Measurements from ENCODE around the gene UTP4. TPM values are rescaled to one million over a fixed set of nuclear protein-coding genes. Genes with fewer than 3 reads are reported as not detected.
A peak's percentile ranks its signal among the peaks of the same experiment; 100 is the strongest.

The UTP4 gene
- total RNA-seq, 1 donor from 2014 or later, result 39.3 TPM

- TF ChIP-seq, protein P1, sequence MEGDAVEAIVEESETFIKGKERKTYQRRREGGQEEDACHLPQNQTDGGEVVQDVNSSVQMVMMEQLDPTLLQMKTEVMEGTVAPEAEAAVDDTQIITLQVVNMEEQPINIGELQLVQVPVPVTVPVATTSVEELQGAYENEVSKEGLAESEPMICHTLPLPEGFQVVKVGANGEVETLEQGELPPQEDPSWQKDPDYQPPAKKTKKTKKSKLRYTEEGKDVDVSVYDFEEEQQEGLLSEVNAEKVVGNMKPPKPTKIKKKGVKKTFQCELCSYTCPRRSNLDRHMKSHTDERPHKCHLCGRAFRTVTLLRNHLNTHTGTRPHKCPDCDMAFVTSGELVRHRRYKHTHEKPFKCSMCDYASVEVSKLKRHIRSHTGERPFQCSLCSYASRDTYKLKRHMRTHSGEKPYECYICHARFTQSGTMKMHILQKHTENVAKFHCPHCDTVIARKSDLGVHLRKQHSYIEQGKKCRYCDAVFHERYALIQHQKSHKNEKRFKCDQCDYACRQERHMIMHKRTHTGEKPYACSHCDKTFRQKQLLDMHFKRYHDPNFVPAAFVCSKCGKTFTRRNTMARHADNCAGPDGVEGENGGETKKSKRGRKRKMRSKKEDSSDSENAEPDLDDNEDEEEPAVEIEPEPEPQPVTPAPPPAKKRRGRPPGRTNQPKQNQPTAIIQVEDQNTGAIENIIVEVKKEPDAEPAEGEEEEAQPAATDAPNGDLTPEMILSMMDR (IDR thresholded peaks at IDR 0.05; ENCODE audit: unreplicated experiment), result no peak
- no peak overlapping the region for H3K4me3 Mint-ChIP-seq (ENCODE audit: unreplicated experiment)
- H3K27me3 Mint-ChIP-seq (ENCODE audit: unreplicated experiment), result peaks cover 2% of the 10 kb centered on the region
- no peak for DNase-seq (ENCODE audit: low spot score)
- no peak overlapping the region for H3K27ac Mint-ChIP-seq (ENCODE audit: unreplicated experiment)
- peaks cover 12% of the 10 kb centered on the region for H3K4me1 Mint-ChIP-seq (ENCODE audit: unreplicated experiment)
- no peaks in the 10 kb centered on the region for H3K36me3 Mint-ChIP-seq (ENCODE audit: low read depth, unreplicated experiment)
- no peaks in the 10 kb centered on the region for H3K9me3 Mint-ChIP-seq (ENCODE audit: unreplicated experiment)
Measured at GRCh38 chr16:69095193-69095592, 37.3 kb upstream of the UTP4 start.

DNA sequence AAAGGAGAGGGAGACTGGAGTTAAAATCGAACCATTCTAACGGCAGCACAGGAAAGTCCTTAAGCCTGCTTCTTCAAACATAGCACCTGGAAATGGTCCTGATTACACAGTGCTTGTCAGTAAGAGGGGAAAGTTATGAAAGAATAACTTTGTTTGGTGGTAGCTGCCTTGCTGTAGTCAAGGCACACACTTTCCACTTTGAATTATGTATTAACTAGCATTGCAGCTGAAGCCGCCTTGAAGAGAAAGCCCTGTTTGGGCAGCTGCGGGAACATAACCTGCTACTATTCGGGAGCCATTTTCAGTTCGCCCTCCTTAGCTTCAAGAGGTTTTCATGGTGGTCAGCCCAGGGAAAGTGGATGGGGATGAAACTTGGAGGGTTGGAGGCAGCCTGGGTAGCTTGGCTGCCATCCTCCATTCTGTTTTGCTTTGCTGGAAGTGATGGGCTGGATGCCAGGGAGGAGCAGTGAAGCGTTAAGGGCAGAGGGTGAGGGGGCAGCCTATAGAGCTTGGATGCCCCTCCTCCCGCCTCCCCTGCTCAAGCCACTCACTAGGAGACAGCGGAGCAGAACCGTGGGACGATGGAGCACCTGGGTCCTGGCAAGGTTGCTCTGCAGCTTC lies 32.3 kb upstream of the UTP4 start:
- TF ChIP-seq, protein P1 (IDR thresholded peaks at IDR 0.05; ENCODE audit: unreplicated experiment), result no peak
- DNase-seq (ENCODE audit: low spot score), result no peak
- Mint-ChIP-seq H3K27me3 (ENCODE audit: unreplicated experiment) (peaks cover under 1% of the 10 kb centered on the region), H3K27ac (ENCODE audit: unreplicated experiment) (no peak overlapping the region), H3K4me1 (ENCODE audit: unreplicated experiment) (peaks cover 3% of the 10 kb centered on the region), H3K4me3 (ENCODE audit: unreplicated experiment) (no peak overlapping the region), H3K9me3 (ENCODE audit: unreplicated experiment) (no peaks in the 10 kb centered on the region), H3K36me3 (ENCODE audit: low read depth, unreplicated experiment) (no peaks in the 10 kb centered on the region)

DNA sequence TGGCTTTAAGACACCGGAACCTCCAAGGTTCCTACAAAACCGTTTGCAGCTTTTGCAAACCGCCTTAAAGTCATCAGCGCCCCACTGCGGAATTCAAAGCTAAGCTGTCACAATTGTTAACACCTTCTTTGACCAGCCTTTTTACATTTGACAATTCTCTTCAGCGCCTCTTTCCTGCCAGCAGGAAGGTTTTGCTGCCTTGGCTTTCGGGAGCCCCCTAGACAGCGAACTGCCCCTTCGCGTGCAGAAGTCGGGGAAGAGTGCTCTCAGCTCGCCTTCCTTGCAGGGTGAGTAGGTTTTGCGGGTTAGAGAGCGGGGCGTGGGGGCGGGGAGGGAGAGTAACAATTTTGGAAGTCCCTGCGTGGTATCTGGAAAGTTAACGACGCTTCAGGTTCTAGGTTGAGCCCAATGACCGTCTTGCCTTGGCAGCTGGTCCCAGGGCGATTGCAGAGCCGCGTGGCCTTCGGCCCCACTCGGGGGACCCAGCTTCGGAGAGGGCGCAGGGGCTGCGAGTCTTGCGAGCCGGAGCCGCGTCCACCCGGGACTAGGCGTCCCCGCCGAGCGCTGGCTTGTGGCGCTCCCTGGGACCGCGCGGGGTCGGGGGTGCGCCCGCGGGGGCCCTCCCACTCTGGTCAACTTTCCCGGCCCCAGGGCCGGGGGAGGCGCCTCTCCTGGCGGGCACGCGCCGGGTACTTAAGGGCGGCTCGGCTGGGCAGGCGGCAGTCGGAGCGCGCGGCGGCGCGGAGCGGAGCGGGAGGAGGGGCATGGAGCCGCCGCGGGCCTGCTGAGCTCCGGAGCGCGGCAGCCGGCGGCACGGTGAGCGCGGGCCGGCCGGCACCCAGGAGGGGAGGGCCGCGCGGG lies 26.7 kb upstream of the UTP4 start, which contains the start of gene HAS3:
Gene HAS3, plus strand, starts transcription at position 153 of the 861 bp plus-strand sequence. CDS start 3,743 bp downstream, outside the sequence.
- Mint-ChIP-seq H3K36me3 (ENCODE audit: low read depth, unreplicated experiment) (no peaks in the 10 kb centered on the region), H3K9me3 (ENCODE audit: unreplicated experiment) (no peaks in the 10 kb centered on the region), H3K4me3 (ENCODE audit: unreplicated experiment) (peak within 1 kb of the TSS; percentile 95), H3K27me3 (ENCODE audit: unreplicated experiment) (peaks cover 10% of the 10 kb centered on the region), H3K27ac (ENCODE audit: unreplicated experiment) (no peak within 1 kb of the TSS), H3K4me1 (ENCODE audit: unreplicated experiment) (peaks cover 19% of the 10 kb centered on the region)
- DNase-seq (ENCODE audit: low spot score), result peak; percentile 70
- TF ChIP-seq, protein P1 (IDR thresholded peaks at IDR 0.05; ENCODE audit: unreplicated experiment), result peak; percentile 16

GRCh38 chr16:69106491-69107315 lies 25.7 kb upstream of the UTP4 start:
- H3K27ac Mint-ChIP-seq (ENCODE audit: unreplicated experiment), result no peak overlapping the region
- H3K4me1 Mint-ChIP-seq (ENCODE audit: unreplicated experiment), result peaks cover 19% of the 10 kb centered on the region
- H3K9me3 Mint-ChIP-seq (ENCODE audit: unreplicated experiment), result no peaks in the 10 kb centered on the region
- H3K36me3 Mint-ChIP-seq (ENCODE audit: low read depth, unreplicated experiment), result no peaks in the 10 kb centered on the region
- DNase-seq (ENCODE audit: low spot score), result no peak
- peak overlapping the region; percentile 87 for H3K4me3 Mint-ChIP-seq (ENCODE audit: unreplicated experiment)
- TF ChIP-seq, protein P1 (IDR thresholded peaks at IDR 0.05; ENCODE audit: unreplicated experiment), result no peak
- peaks cover 10% of the 10 kb centered on the region for H3K27me3 Mint-ChIP-seq (ENCODE audit: unreplicated experiment)

All from endothelial cell (in vitro differentiated cells).